ENCODE results near the gene PSMG4.

The PSMG4 gene

DNA sequence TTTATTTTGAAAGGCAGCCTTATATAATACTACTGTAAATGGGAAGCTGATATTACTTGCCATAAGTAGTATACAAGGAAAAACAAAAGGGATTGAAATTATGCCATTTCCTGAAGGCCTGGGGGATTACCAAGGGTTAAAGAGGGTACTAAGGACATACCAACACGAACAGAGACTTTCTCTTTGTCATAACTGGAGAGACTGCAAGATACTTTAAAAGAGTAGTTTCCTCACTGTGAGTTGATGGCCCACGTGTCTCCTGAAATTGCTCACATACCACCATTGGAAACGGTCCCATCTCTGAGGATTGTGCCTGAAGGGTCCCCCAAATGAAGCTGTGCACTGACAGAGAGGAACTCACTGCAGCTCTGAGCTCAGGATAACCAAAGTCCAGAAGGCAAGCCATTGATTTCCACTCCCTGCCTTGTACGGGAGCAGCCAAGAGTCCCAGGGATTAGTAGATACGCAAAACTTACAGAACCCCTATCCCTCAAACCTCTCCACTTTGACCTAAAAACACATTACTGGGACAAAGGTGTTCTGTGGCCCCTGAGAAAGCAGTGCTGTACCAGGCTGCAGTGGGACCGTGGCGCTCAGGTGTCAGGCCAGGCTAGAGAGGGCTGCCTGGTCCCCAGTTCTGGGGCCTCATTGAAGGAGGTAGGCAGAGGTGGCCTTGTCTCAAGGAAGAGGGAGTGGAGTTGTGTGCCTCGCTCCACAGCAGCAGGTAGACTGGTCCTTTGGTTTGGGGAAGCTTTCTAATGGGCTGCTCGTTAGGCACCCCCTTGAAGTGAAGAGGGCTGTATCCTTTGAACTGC lies 15.2 kb downstream of the PSMG4 start:
- Histone ChIP-seq H3K27ac (no peak overlapping the region), H3K27me3 (no peaks in the 10 kb centered on the region), H3K36me3 (peaks cover 10 to 66% (median 26%) of the 10 kb centered on the region in 3 donors), H3K4me3 (no peak overlapping the region), H3K4me1 (no peaks in the 10 kb centered on the region), H3K9me3 (no peaks in the 10 kb centered on the region)
- no peak for DNase-seq
- intact Hi-C loops (cut with DNase I; ENCODE audit: low total_unique reads): loop anchor here (10.0 kb wide), 1 partner anchor 611 kb away; no protein-coding TSS in a partner anchor
- TF ChIP-seq, protein P1, sequence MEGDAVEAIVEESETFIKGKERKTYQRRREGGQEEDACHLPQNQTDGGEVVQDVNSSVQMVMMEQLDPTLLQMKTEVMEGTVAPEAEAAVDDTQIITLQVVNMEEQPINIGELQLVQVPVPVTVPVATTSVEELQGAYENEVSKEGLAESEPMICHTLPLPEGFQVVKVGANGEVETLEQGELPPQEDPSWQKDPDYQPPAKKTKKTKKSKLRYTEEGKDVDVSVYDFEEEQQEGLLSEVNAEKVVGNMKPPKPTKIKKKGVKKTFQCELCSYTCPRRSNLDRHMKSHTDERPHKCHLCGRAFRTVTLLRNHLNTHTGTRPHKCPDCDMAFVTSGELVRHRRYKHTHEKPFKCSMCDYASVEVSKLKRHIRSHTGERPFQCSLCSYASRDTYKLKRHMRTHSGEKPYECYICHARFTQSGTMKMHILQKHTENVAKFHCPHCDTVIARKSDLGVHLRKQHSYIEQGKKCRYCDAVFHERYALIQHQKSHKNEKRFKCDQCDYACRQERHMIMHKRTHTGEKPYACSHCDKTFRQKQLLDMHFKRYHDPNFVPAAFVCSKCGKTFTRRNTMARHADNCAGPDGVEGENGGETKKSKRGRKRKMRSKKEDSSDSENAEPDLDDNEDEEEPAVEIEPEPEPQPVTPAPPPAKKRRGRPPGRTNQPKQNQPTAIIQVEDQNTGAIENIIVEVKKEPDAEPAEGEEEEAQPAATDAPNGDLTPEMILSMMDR (IDR thresholded peaks at IDR 0.05): no peak

DNA sequence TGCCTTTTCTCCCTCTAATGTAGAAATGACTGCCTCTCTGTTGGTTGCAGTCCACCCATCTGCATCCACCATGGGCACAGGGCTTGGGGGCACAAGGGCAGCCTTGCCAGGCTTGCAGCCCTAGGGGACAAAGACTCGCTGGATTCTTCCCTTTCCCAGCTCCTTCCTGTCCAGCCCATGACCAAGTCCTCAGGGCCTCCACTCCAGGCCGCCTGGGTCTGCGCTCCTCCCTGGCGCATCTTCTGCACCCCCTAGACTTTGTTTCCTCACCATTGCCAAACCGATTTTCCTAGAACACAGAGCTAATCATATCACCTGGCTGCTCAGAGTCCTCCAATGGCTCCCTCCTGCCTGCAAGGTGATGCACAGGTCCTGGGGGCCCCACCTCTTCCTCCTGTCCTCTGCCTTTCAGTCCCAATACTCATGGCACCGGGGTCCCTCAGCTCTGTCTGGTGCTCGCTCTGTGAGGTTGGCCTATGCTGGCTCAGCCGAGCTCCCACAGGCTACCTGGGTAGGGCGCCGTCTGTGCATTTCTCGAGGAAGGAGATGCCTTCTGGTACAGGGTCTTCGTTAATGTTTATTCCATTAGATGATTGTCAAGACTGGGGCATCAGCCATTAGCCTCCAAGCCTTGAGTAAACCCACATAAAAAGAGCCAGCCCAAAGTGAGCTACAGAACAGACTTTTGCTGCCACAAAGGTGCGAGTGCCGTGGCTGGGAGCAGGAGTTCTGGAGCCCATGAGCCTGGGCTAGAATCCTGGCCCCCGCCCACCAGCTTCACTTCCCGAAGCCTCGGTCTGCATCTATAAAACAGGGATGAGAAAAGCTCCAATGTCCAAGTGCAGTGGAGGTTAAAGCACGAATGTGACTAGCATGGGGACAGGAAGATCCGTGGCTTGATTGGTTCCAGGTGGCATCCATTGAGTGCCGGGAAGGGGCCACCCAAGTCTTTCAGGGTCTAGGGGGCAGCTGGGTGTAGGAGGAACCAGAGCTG lies 17.7 kb downstream of the PSMG4 start:
- Histone ChIP-seq H3K4me1 (peaks cover 0 to 8% (median 3%) of the 10 kb centered on the region in 4 donors), H3K27me3 (no peaks in the 10 kb centered on the region), H3K36me3 (peaks cover 8 to 44% (median 17%) of the 10 kb centered on the region in 3 donors), H3K4me3 (no peak overlapping the region), H3K27ac (no peak overlapping the region), H3K9me3 (no peaks in the 10 kb centered on the region)
- TF ChIP-seq, protein P1 (IDR thresholded peaks at IDR 0.05): no peak
- intact Hi-C loops (cut with DNase I; ENCODE audit: low total_unique reads): loop anchor here (10.0 kb wide), 1 partner anchor 608 kb away; no protein-coding TSS in a partner anchor
- DNase-seq: no peak

DNA sequence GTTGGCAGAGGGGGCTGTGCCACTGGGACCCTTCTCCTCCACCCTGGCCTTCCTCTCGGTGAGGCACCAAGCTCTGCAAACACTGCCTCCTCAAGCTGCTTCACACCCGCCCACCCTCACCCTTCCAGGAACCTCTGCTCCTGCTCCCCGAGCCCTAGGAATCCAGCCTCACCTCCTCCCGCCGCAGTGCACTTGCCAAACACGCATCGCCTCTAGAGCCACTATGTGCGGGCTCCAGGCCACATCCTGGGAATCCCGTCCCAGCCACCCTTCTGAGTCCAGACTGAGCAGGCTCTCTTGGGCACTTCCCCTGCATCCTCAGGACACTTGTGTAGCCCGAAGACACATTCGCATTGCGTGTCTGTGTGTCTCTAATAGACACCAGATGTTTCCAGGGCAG lies 18.5 kb downstream of the PSMG4 start:
- Histone ChIP-seq H3K4me3 (no peak overlapping the region), H3K36me3 (peaks cover 0 to 36% (median 11%) of the 10 kb centered on the region in 3 donors), H3K4me1 (peaks cover 0 to 15% (median 7%) of the 10 kb centered on the region in 4 donors), H3K27me3 (no peaks in the 10 kb centered on the region), H3K27ac (no peak overlapping the region), H3K9me3 (no peaks in the 10 kb centered on the region)
- no peak for DNase-seq
- TF ChIP-seq, protein P1 (IDR thresholded peaks at IDR 0.05): no peak
- intact Hi-C loops (cut with DNase I; ENCODE audit: low total_unique reads): loop anchor here (10.0 kb wide), 1 partner anchor 608 kb away; no protein-coding TSS in a partner anchor

DNA sequence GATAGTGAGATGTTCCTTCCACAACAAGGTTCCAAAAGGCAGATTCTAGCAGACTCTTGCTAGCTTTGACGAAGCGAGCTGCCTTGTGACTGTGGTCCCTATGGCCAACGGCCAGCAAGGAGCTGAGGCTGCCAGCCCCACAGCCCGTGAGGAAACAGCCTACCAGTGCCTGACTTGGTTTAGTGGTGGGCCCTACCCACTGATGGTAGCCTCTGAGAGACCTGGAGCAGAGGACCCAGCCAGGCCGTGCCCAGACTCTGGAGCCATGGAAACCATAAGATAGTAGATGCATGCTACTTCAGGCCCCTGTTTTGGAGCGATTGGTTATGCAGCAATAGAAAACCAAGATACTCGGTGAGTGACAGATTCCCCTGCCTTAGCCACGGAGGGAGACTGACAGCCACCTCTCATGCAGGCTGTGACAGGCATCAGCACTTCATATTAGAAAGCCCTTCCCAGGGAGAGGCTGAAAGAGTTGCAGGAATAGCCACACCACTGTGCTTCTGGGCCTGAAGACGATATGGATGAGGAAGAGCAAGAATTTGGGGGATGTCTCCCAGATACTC lies 19.2 kb downstream of the PSMG4 start:
- TF ChIP-seq, protein P1 (IDR thresholded peaks at IDR 0.05): no peak
- Histone ChIP-seq H3K27me3 (no peaks in the 10 kb centered on the region), H3K4me1 (peaks cover 0 to 21% (median 10%) of the 10 kb centered on the region in 4 donors), H3K4me3 (no peak overlapping the region), H3K27ac (no peak overlapping the region), H3K36me3 (peaks cover 0 to 35% (median 4%) of the 10 kb centered on the region in 3 donors), H3K9me3 (no peaks in the 10 kb centered on the region)
- intact Hi-C loops (cut with DNase I; ENCODE audit: low total_unique reads): loop anchor here (10.0 kb wide), 1 partner anchor 607 kb away; no protein-coding TSS in a partner anchor
- DNase-seq: peak in 1 of 2 donors; percentile 9

- Histone ChIP-seq H3K27me3 (no peaks in the 10 kb centered on the region), H3K4me3 (no peak overlapping the region), H3K36me3 (peaks cover 0 to 38% (median 0%) of the 10 kb centered on the region in 3 donors), H3K9me3 (no peaks in the 10 kb centered on the region), H3K4me1 (peaks cover 0 to 23% (median 10%) of the 10 kb centered on the region in 4 donors), H3K27ac (no peak overlapping the region)
- TF ChIP-seq, protein P1 (IDR thresholded peaks at IDR 0.05): no peak
- peak in 1 of 2 donors; percentile 20 for DNase-seq
- intact Hi-C loops (cut with DNase I; ENCODE audit: low total_unique reads): loop anchor here (10.0 kb wide), 1 partner anchor 606 kb away; no protein-coding TSS in a partner anchor
Observed at GRCh38 chr6:3278691-3279090, 19.9 kb downstream of the PSMG4 start.
